ENCODE measurements around the gene C1orf232.

- TF ChIP-seq CTCF (IDR thresholded peaks at IDR 0.05) (no peak), POLR2A (IDR thresholded peaks at IDR 0.05) (no peak)
Observed at GRCh38 chr1:26138974-26139558, 29.7 kb downstream of the C1orf232 start.

All from uterus (tissue), 2 donors.